GM18870 (cell line): ENCODE data around the gene PRKCD.
"Not testable (repeated sequence)": the region's sequence is repeated elsewhere in the genome, so short reads cannot be mapped to it uniquely, and the experiment has no call there.

Experiments
- ATAC-seq: cut with Tn5 transposase; IDR thresholded peaks from one replicate; pipeline ENCODE4 v1.9.1; 2021; ENCODE audit warnings: moderate library complexity; ENCODE audit not compliant: unreplicated experiment

The PRKCD gene

GRCh38 chr3:53139906-53140846 lies 20.8 kb upstream of the PRKCD start:
- no peak for ATAC-seq

- no peak for ATAC-seq
Observed at GRCh38 chr3:53140847-53141845, 19.9 kb upstream of the PRKCD start.

GRCh38 chr3:53142986-53143385 lies 18.0 kb upstream of the PRKCD start:
- no peak for ATAC-seq

- ATAC-seq: no peak
Observed at GRCh38 chr3:53144446-53144845, 16.6 kb upstream of the PRKCD start.

- no peak for ATAC-seq
Observed at GRCh38 chr3:53144862-53145712, 15.9 kb upstream of the PRKCD start.

- ATAC-seq: no peak
Observed at GRCh38 chr3:53145713-53146080, 15.3 kb upstream of the PRKCD start.

- no peak for ATAC-seq
Observed at GRCh38 chr3:53146319-53146891, 14.6 kb upstream of the PRKCD start.

- no peak for ATAC-seq
Observed at GRCh38 chr3:53147151-53147902, 13.7 kb upstream of the PRKCD start.

GRCh38 chr3:53147903-53148400 lies 13.1 kb upstream of the PRKCD start:
- no peak for ATAC-seq

- ATAC-seq: no peak
Observed at GRCh38 chr3:53149006-53149690, 11.9 kb upstream of the PRKCD start.

- ATAC-seq: no peak
Observed at GRCh38 chr3:53149699-53150098, 11.3 kb upstream of the PRKCD start.

GRCh38 chr3:53150247-53151085 lies 10.5 kb upstream of the PRKCD start:
- ATAC-seq: no peak

- ATAC-seq: not testable (repeated sequence)
Observed at GRCh38 chr3:53151086-53151438, 9.9 kb upstream of the PRKCD start.

- ATAC-seq: no peak
Observed at GRCh38 chr3:53151465-53151864, 9.5 kb upstream of the PRKCD start.

- ATAC-seq: no peak
Observed at GRCh38 chr3:53151870-53152660, 8.9 kb upstream of the PRKCD start.

- ATAC-seq: no peak
Observed at GRCh38 chr3:53153264-53153823, 7.7 kb upstream of the PRKCD start.

- ATAC-seq: no peak
Observed at GRCh38 chr3:53153980-53154379, 7.0 kb upstream of the PRKCD start.
